ENCODE data around the gene THBS3. TPM values are rescaled to one million over a fixed set of nuclear protein-coding genes. Genes with fewer than 3 reads are reported as not detected.

Gene THBS3
- total and polyA plus RNA-seq, 9 of the 15 experiments (the other 6 are each of a cell fraction or from before 2014, with no cell fraction given) = 0.59 to 8.3 (median 3.2) TPM

DNA sequence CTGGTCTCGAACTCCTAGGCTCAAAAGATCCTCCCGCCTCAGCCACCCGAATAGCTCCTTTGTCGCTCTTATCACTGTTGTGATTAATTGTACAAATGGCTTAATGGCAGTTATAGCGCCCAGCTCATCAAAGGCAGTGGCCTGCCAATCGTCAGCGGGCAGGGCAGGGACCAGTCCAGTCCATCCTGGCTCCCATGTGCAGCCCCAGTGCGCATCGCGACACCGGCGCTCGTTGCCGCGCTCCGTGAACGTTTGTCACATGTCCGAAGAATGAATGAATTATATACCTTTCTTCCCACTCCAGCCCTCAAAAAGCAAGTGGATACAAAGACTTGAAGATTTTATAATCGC, 19.2 kb upstream of the THBS3 start:
- no peaks in the 10 kb centered on the region for H3K27me3 ChIP-seq (ENCODE audit: control insufficient read depth in 2 of 2, insufficient read depth in 2 of 2, low read length in 2 of 2)
- H3K36me3 ChIP-seq (ENCODE audit: control insufficient read depth, insufficient read depth, low read length) = no peaks in the 10 kb centered on the region; the same call in 2 of the 3 replicates
- WGBS (ENCODE audit: insufficient coverage, low coverage, missing lambda C conversion rate) = 1% methylated on average over 19 of the region's 19 CpGs
- peaks cover 30 to 50% of the 10 kb centered on the region in 2 experiments for H3K4me1 ChIP-seq (replicated peaks in 1 of 2; ENCODE audit: control insufficient read depth in 2 of 2, insufficient read depth in 2 of 2, low read length in 2 of 2)
- peak overlapping the region; percentile 51 for H3K4me3 ChIP-seq
- peak overlapping the region; percentile 83 to 96 for H3K9ac ChIP-seq (ENCODE audit: insufficient read depth in 1 of 2, low read depth in 2 of 2, low read length in 2 of 2)
- peak; percentile 63 for ATAC-seq
- TSS peak; percentile 86 for BruUV-seq (replicated peaks)
- FAIRE-seq = no peak
- H3K27ac ChIP-seq (ENCODE audit: extremely low read depth, low read depth, low read length) = peak overlapping the region; percentile 86
- no peaks in the 10 kb centered on the region for H4K20me1 ChIP-seq (replicated peaks; ENCODE audit: control insufficient read depth, insufficient read depth, low read length)
- in situ Hi-C loops (cut with MboI) (no loop called here), intact Hi-C loops (cut with micrococcal nuclease) (loop anchor here (1.0 kb wide), 4 partner anchors 17 to 51 kb away; partner anchors contain the start of gene THBS3)
- H3K79me2 ChIP-seq (ENCODE audit: control insufficient read depth, insufficient read depth, low read length) = peaks cover 27% of the 10 kb centered on the region
- ChIA-PET CTCF (ENCODE audit: low intra/inter-chr PET ratio) (interaction anchor here (2.7 to 3.2 kb wide), 2 partner anchors 20 to 50 kb away, joined by 17 to 31 read pairs; partner anchors contain the start of gene THBS3), POLR2A (interaction anchor here (0.6 to 1.9 kb wide), 5 partner anchors 19 to 240 kb away, joined by 3 to 7 read pairs (median 4); no protein-coding TSS in a partner anchor)
- peak overlapping the region; percentile 81 for H3K4me2 ChIP-seq (ENCODE audit: insufficient read depth, low read length)
- H3K9me3 ChIP-seq (replicated peaks; ENCODE audit: control insufficient read depth, insufficient read depth, low read depth, low read length) = no peaks in the 10 kb centered on the region
- peak overlapping the region; percentile 51 for H2AFZ ChIP-seq (ENCODE audit: low read depth, low read length)
- peak; percentile 54 to 79 (median 58) for DNase-seq (ENCODE audit: extremely low read depth in 1 of 4, low spot score in 3 of 4)
- no peaks in the 10 kb centered on the region for H3K9me1 ChIP-seq (ENCODE audit: control insufficient read depth, insufficient read depth, low read length)
- TF ChIP-seq ESRRB (CRISPR knock-in tag; IDR thresholded peaks at IDR 0.05; ENCODE audit: borderline replicate concordance) (no peak), NKRF (IDR thresholded peaks at IDR 0.05; ENCODE audit: borderline replicate concordance) (peak; percentile 79; the same call in 1 of the 2 replicates), CEBPG (CRISPR knock-in tag; IDR thresholded peaks at IDR 0.05) (no peak), CEBPG (tag; conservative IDR thresholded peaks at IDR 0.05 in 1 of 2, IDR thresholded peaks at IDR 0.05 in 1 of 2) (no peak), ZNF274 (IDR thresholded peaks at IDR 0.05; ENCODE audit: borderline replicate concordance, low read depth, low read length) (no peak), KLF6 (CRISPR knock-in tag; IDR thresholded peaks at IDR 0.05; ENCODE audit: borderline replicate concordance) (no peak), ZNF79 (CRISPR knock-in tag; IDR thresholded peaks at IDR 0.05; ENCODE audit: low read depth) (no peak), ZNF407 (IDR thresholded peaks at IDR 0.05; ENCODE audit: low read depth) (no peak), ZNF146 (CRISPR knock-in tag; IDR thresholded peaks at IDR 0.05; ENCODE audit: unreplicated experiment) (no peak)
- TF ChIP-seq, protein P1, sequence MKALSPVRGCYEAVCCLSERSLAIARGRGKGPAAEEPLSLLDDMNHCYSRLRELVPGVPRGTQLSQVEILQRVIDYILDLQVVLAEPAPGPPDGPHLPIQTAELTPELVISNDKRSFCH (CRISPR knock-in tag; IDR thresholded peaks at IDR 0.05) = no peak
- TF ChIP-seq, protein P1 (tag; IDR thresholded peaks at IDR 0.05) = peak; percentile 17; the same call in 1 of the 2 replicates
